ENCODE measurements around the gene NSD1. TPM values are rescaled to one million over a fixed set of nuclear protein-coding genes. Genes with fewer than 3 reads are reported as not detected.

Gene NSD1
- total and polyA plus RNA-seq, 2 of the 8 experiments (the other 6 are each of a cell fraction or from before 2014, with no cell fraction given) = 22.8 to 168 TPM

GRCh38 chr5:177249761-177250537 is 116.4 kb downstream of the NSD1 start (continued):
- TF ChIP-seq CHD7 (IDR thresholded peaks at IDR 0.05; ENCODE audit: insufficient replicate concordance, low read length) (no peak), POLR2AphosphoS5 (IDR thresholded peaks at IDR 0.05; ENCODE audit: low read depth, low read length) (no peak), SUZ12 (IDR thresholded peaks at IDR 0.05; ENCODE audit: low read length) (no peak), SIX5 (IDR thresholded peaks at IDR 0.05; ENCODE audit: low read depth, low read length) (no peak), POU5F1 (IDR thresholded peaks at IDR 0.05; ENCODE audit: low read depth, low read length) (no peak), KDM4A (IDR thresholded peaks at IDR 0.05; ENCODE audit: low read depth, low read length, severe bottlenecking) (no peak), NRF1 (IDR thresholded peaks at IDR 0.05; ENCODE audit: low read depth, low read length) (no peak), SAP30 (IDR thresholded peaks at IDR 0.05; ENCODE audit: insufficient read depth, insufficient replicate concordance, low read length) (no peak), RNF2 (IDR thresholded peaks at IDR 0.05; ENCODE audit: borderline replicate concordance, low read depth, low read length, missing control alignments, poor library complexity, severe bottlenecking) (no peak), SIRT6 (IDR thresholded peaks at IDR 0.05; ENCODE audit: low read length) (no peak)
